Activated naive CD4-positive, alpha-beta T cell (primary cell): ENCODE measurements around the gene FBN2.

Experiments
- DNase-seq, 4 experiments: peaks; one replicate each; lab custom pipeline; 2025; lab: John Stamatoyannopoulos, UW

Gene FBN2

GRCh38 chr5:128252756-128253155 lies 285.3 kb downstream of the FBN2 start:
- no peak for DNase-seq

GRCh38 chr5:128252196-128252595 lies 285.8 kb downstream of the FBN2 start:
- DNase-seq, result no peak

GRCh38 chr5:128245974-128246373 lies 292.1 kb downstream of the FBN2 start:
- DNase-seq, result no peak

GRCh38 chr5:128243958-128244582 lies 294.0 kb downstream of the FBN2 start:
- no peak for DNase-seq

- no peak for DNase-seq
These were observed 296.9 kb downstream of the FBN2 start for GRCh38 chr5:128241051-128241695.

GRCh38 chr5:128237546-128237945 lies 300.5 kb downstream of the FBN2 start:
- DNase-seq, result no peak

- no peak for DNase-seq
These were observed 301.0 kb downstream of the FBN2 start for GRCh38 chr5:128237000-128237399.

- no peak for DNase-seq
These were observed 301.7 kb downstream of the FBN2 start for GRCh38 chr5:128236334-128236733.

GRCh38 chr5:128234928-128235641 lies 303.0 kb downstream of the FBN2 start:
- DNase-seq, result no peak

GRCh38 chr5:128228521-128228920 lies 309.5 kb downstream of the FBN2 start:
- DNase-seq, result no peak

GRCh38 chr5:128228008-128228407 lies 310.0 kb downstream of the FBN2 start:
- no peak for DNase-seq

- DNase-seq, result no peak
These were observed 312.6 kb downstream of the FBN2 start for GRCh38 chr5:128225245-128226030.

- no peak for DNase-seq
These were observed 313.7 kb downstream of the FBN2 start for GRCh38 chr5:128224336-128224735.

- no peak for DNase-seq
These were observed 317.2 kb downstream of the FBN2 start for GRCh38 chr5:128220841-128221240.

GRCh38 chr5:128216860-128217531 lies 321.0 kb downstream of the FBN2 start:
- no peak for DNase-seq

GRCh38 chr5:128216285-128216684 lies 321.8 kb downstream of the FBN2 start:
- DNase-seq, result no peak

- DNase-seq, result no peak
These were observed 324.2 kb downstream of the FBN2 start for GRCh38 chr5:128213833-128214232.

- no peak for DNase-seq
These were observed 324.7 kb downstream of the FBN2 start for GRCh38 chr5:128213340-128213739.

- DNase-seq, result no peak
These were observed 325.7 kb downstream of the FBN2 start for GRCh38 chr5:128212191-128212806.

- DNase-seq, result no peak
These were observed 329.6 kb downstream of the FBN2 start for GRCh38 chr5:128208436-128208835.
